Fibroblast of lung (primary cell): ENCODE measurements around the gene VWA8. TPM values are rescaled to one million over a fixed set of nuclear protein-coding genes. Genes with fewer than 3 reads are reported as not detected.
"Not testable (repeated sequence)": the region's sequence is repeated elsewhere in the genome, so short reads cannot be mapped to it uniquely, and the experiment has no call there.

Experiments
- DNase-seq, 2 donors: peaks; one replicate each; pipeline versions ENCODE4 v3.0.0 to v3.0.0-alpha.2; 2010; ENCODE audit warnings: low read depth in 2 of 2
- H2AFZ ChIP-seq: 2 replicates; pipeline ENCODE4 v1.5.1; 2012; ENCODE audit warnings: low read length, control low read depth, inconsistent platforms
- H3K27ac ChIP-seq: 2 replicates; pipeline ENCODE4 v1.5.1; 2011; ENCODE audit warnings: low read length, control low read depth; ENCODE audit not compliant: insufficient read depth
- H3K27me3 ChIP-seq: 2 replicates; pipeline ENCODE4 v1.5.1; 2011; ENCODE audit warnings: mild to moderate bottlenecking, low read length; ENCODE audit not compliant: control insufficient read depth, insufficient read depth
- H3K36me3 ChIP-seq: 2 replicates; pipeline ENCODE4 v1.5.1; 2011; ENCODE audit warnings: low read length; ENCODE audit not compliant: control insufficient read depth, insufficient read depth
- H3K4me1 ChIP-seq: 2 replicates; pipeline ENCODE4 v1.5.1; 2011; ENCODE audit warnings: low read length; ENCODE audit not compliant: control insufficient read depth, insufficient read depth; ENCODE audit errors: extremely low read depth
- H3K4me2 ChIP-seq: 2 replicates; pipeline ENCODE4 v1.5.1; 2011; ENCODE audit warnings: low read length, control low read depth; ENCODE audit not compliant: insufficient read depth; ENCODE audit errors: extremely low read depth
- H3K4me3 ChIP-seq, 4 experiments: fragments of 200-600 bp in 1 of 4; sonication (generic) in 1 of 4; replicated peaks in 1 of 4; 2 replicates each; pipeline ENCODE4 v1.5.1; 2011 to 2016; ENCODE audit warnings: low read length in 4 of 4, low read depth in 3 of 4, mild to moderate bottlenecking in 3 of 4, control low read depth in 2 of 4, inconsistent platforms in 1 of 4, mixed read lengths in 1 of 4; ENCODE audit not compliant: insufficient read depth in 1 of 4; ENCODE audit errors: control extremely low read depth in 1 of 4
- H3K79me2 ChIP-seq: 2 replicates; pipeline ENCODE4 v1.5.1; 2012; ENCODE audit warnings: mild to moderate bottlenecking, low read length, inconsistent platforms; ENCODE audit not compliant: control insufficient read depth, insufficient read depth
- H3K9ac ChIP-seq: 2 replicates; pipeline ENCODE4 v1.5.1; 2011; ENCODE audit warnings: mild to moderate bottlenecking, low read length, control low read depth; ENCODE audit not compliant: insufficient read depth
- H3K9me3 ChIP-seq: 2 replicates; pipeline ENCODE4 v1.5.1; 2012; ENCODE audit warnings: low read depth, low read length; ENCODE audit not compliant: control insufficient read depth, insufficient read depth
- H4K20me1 ChIP-seq: 2 replicates; pipeline ENCODE4 v1.5.1; 2011; ENCODE audit warnings: low read length; ENCODE audit not compliant: control insufficient read depth, insufficient read depth; ENCODE audit errors: extremely low read depth
- CTCF ChIP-seq, 2 donors: IDR thresholded peaks in 1 of 2; conservative IDR thresholded peaks in 1 of 2; 1 replicate in 1 of 2; 2 replicates in 1 of 2; pipeline ENCODE4 v1.5.1; 2011 to 2012; ENCODE audit warnings: low read length in 2 of 2, control low read depth in 1 of 2, inconsistent platforms in 1 of 2, low read depth in 1 of 2, mild to moderate bottlenecking in 1 of 2
- EZH2 ChIP-seq: IDR thresholded peaks from 2 replicates; pipeline ENCODE4 v1.5.1; 2012; ENCODE audit warnings: low read length, control low read depth, mild to moderate bottlenecking; ENCODE audit errors: missing control alignments
- polyA plus RNA-seq, 2 donors: library from polyadenylated mRNA; depleted of rRNA in 1 of 2; stranded (reverse) in 1 of 2; unstranded in 1 of 2; fragments of >200 nt; gene quantifications; 2 replicates each; pipeline ENCODE4 v1.2.1, GENCODE V29; 2011 to 2012; ENCODE audit warnings: missing spikeins in 1 of 2
- total RNA-seq: library from RNA; depleted of rRNA; stranded (reverse); fragments of >200 nt; gene quantifications from 2 replicates; pipeline ENCODE4 v1.2.1, GENCODE V29; 2014

VWA8 gene
- total and polyA plus RNA-seq, 2 donors (not counting 1 experiment from before 2014, with no cell fraction given), result 12.6 to 29.9 TPM

DNA sequence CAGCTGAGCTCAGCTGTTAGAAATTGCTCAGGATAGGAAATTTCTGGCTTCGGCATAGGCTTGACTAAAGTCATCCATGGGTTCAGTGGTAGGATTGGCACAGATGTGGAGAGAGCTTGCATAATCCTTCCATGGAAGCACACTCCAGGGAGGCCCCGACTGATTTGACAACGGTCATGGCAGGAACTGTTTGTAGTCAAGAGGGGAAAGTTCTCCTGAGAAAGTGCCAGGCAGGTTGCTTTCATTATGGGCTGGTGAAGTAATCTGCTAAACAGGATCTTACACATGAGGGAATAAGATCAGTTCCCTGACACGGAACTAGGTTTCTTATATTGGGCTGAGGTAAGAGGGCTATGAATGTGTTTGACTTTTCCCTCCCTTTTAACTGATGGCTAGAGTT lies 383.5 kb downstream of the VWA8 start:
- Histone ChIP-seq H2AFZ (no peak overlapping the region), H3K27ac (peak overlapping the region; percentile 20), H3K4me3 (no peak overlapping the region), H3K79me2 (no peaks in the 10 kb centered on the region), H3K9ac (no peak overlapping the region), H3K4me1 (no peaks in the 10 kb centered on the region), H3K4me2 (peak overlapping the region; percentile 79), H3K27me3 (no peaks in the 10 kb centered on the region), H3K9me3 (no peaks in the 10 kb centered on the region), H3K36me3 (no peaks in the 10 kb centered on the region), H4K20me1 (no peaks in the 10 kb centered on the region)
- no peak for TF ChIP-seq EZH2
- TF ChIP-seq CTCF (conservative IDR thresholded peaks at IDR 0.05 in 1 of 2, IDR thresholded peaks at IDR 0.05 in 1 of 2; ENCODE audit: low read depth in 1 of 2, low read length in 2 of 2), result no peak
- peak in 1 of 2 donors; percentile 75 for DNase-seq

DNA sequence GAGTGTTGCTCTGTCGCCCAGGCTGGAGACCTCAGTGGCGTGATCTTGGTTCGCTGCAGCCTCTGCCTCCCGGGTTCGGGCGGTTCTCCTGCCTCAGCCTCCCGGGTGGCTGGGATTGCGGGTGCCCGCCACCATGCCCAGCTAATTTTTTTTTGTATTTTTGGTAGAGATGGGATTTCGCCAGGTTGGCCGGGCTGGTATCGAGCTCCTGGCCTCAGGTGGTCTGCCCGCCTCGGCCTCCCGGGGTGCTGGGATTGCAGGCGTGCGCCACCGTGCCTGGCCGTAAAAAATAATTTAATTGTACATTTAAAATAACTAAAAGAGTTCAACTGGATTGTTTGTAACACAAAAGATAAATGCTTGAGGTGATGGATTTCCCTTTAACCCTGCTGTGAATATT lies 387.3 kb downstream of the VWA8 start:
- not testable (repeated sequence) for H3K9me3 ChIP-seq, H4K20me1 ChIP-seq, H3K79me2 ChIP-seq, H3K4me2 ChIP-seq, H3K9ac ChIP-seq, H3K4me1 ChIP-seq, H3K36me3 ChIP-seq, H3K4me3 ChIP-seq, DNase-seq, H3K27me3 ChIP-seq, H2AFZ ChIP-seq, H3K27ac ChIP-seq

GRCh38 chr13:41571817-41572340 lies 389.0 kb downstream of the VWA8 start:
- not testable (repeated sequence) for H3K27ac ChIP-seq, H4K20me1 ChIP-seq, H3K4me1 ChIP-seq, H3K4me3 ChIP-seq, H3K4me2 ChIP-seq, H3K9me3 ChIP-seq, H3K79me2 ChIP-seq, DNase-seq, H3K9ac ChIP-seq, H3K27me3 ChIP-seq, H2AFZ ChIP-seq, H3K36me3 ChIP-seq

DNA sequence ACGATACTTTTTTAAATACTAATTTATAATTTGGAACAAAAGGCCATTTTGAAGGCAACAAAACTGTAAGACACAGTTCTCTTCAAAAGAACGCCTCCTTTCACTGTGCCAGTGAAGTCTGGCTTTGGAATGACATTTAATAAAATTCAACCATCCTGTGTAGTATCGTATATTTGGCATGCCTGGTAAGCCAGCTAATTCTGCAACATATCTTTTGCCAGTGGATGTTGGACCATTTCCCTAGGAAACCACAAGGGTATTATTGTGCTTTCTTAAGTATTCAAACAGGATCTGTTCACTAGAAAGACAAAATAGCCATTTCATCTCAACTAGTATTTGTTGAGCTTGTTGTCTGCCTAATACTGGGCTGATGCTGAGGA lies 391.9 kb downstream of the VWA8 start:
- Histone ChIP-seq H3K36me3 (no peaks in the 10 kb centered on the region), H4K20me1 (no peaks in the 10 kb centered on the region), H2AFZ (no peak overlapping the region), H3K79me2 (no peaks in the 10 kb centered on the region), H3K4me2 (no peak overlapping the region), H3K4me3 (no peak overlapping the region), H3K4me1 (peaks cover 10% of the 10 kb centered on the region), H3K27me3 (no peaks in the 10 kb centered on the region), H3K9ac (no peak overlapping the region), H3K9me3 (no peaks in the 10 kb centered on the region), H3K27ac (no peak overlapping the region)
- TF ChIP-seq CTCF (conservative IDR thresholded peaks at IDR 0.05 in 1 of 2, IDR thresholded peaks at IDR 0.05 in 1 of 2; ENCODE audit: low read depth in 1 of 2, low read length in 2 of 2), result peak in 1 of 2 donors; percentile 30
- TF ChIP-seq EZH2, result no peak
- peak; percentile 71 to 82 for DNase-seq
